Smooth muscle cell (in vitro differentiated cells): ENCODE measurements around the gene LRCH1. TPM values are rescaled to one million over a fixed set of nuclear protein-coding genes. Genes with fewer than 3 reads are reported as not detected.
"Not testable (repeated sequence)": the region's sequence is repeated elsewhere in the genome, so short reads cannot be mapped to it uniquely, and the experiment has no call there.

Experiments
- DNase-seq: peaks from one replicate; lab custom pipeline; 2025; ENCODE audit not compliant: unreplicated experiment; lab: John Stamatoyannopoulos, UW
- H2AFZ ChIP-seq: fragments of 200-600 bp; sonication (generic); 2 replicates; pipeline ENCODE4 v1.6.0; 2016; ENCODE audit warnings: antibody characterized with exemption, low read depth, mild to moderate bottlenecking
- H3F3A ChIP-seq: fragments of 200-600 bp; sonication (generic); 2 replicates; pipeline ENCODE4 v1.6.0; 2017; ENCODE audit warnings: antibody characterized with exemption, low read depth
- H3K27ac ChIP-seq: fragments of 200-600 bp; sonication (generic); 2 replicates; pipeline ENCODE4 v1.5.1; 2016; ENCODE audit warnings: low read depth, mild to moderate bottlenecking
- H3K27me3 ChIP-seq: fragments of 200-600 bp; sonication (generic); 2 replicates; pipeline ENCODE4 v1.6.1; 2016; ENCODE audit warnings: low read depth, mild to moderate bottlenecking
- H3K36me3 ChIP-seq: fragments of 200-600 bp; sonication (generic); 2 replicates; pipeline ENCODE4 v1.5.1; 2016; ENCODE audit warnings: low read depth
- H3K4me1 ChIP-seq: fragments of 200-600 bp; sonication (generic); 2 replicates; pipeline ENCODE4 v1.5.1; 2016; ENCODE audit warnings: low read depth
- H3K4me2 ChIP-seq: fragments of 200-600 bp; sonication (generic); 2 replicates; pipeline ENCODE4 v1.6.0; 2016; ENCODE audit warnings: mild to moderate bottlenecking
- H3K4me3 ChIP-seq: fragments of 200-600 bp; sonication (generic); 2 replicates; pipeline ENCODE4 v1.5.1; 2016; ENCODE audit warnings: mild to moderate bottlenecking
- H3K79me2 ChIP-seq: fragments of 200-600 bp; sonication (generic); 2 replicates; pipeline ENCODE4 v1.6.0; 2016; ENCODE audit warnings: low read depth, mild to moderate bottlenecking
- H3K9ac ChIP-seq: fragments of 200-600 bp; sonication (generic); 2 replicates; pipeline ENCODE4 v1.6.0; 2016; ENCODE audit warnings: low read depth
- H3K9me3 ChIP-seq: fragments of 200-600 bp; sonication (generic); replicated peaks from 2 replicates; pipeline ENCODE4 v1.5.1; 2016; ENCODE audit warnings: low read depth
- H4K20me1 ChIP-seq: fragments of 200-600 bp; sonication (generic); 2 replicates; pipeline ENCODE4 v1.6.0; 2016; ENCODE audit warnings: low read depth
- WGBS: methylation state at CpG from one replicate; pipeline ENCODE4 v1.1.7; 2016; ENCODE audit warnings: low lambda C conversion rate; 5-methylcytosine and 5-hydroxymethylcytosine counted together
- polyA plus RNA-seq: library from polyadenylated mRNA; unstranded; fragments of >200 nt; fragmentation: Nextera tagmentation; extraction: Ambion mirVana; gene quantifications from 2 replicates; pipeline ENCODE4 v1.2.1, GENCODE V29; 2016
- total RNA-seq: library from RNA; depleted of rRNA; stranded (reverse); fragments of >200 nt; gene quantifications from 2 replicates; pipeline ENCODE4 v1.2.3, GENCODE V29; 2014
- TF ChIP-seq, protein P1 (sequence below): fragments of 200-600 bp; sonication (generic); IDR thresholded peaks from 2 replicates; pipeline ENCODE4 v1.5.1; 2017; ENCODE audit warnings: borderline replicate concordance, mild to moderate bottlenecking, antibody characterized with exemption; ENCODE audit not compliant: insufficient read depth, poor library complexity, severe bottlenecking

Gene LRCH1
- total and polyA plus RNA-seq, 2 experiments from 2014 or later = 9.4 to 27.7 TPM

DNA sequence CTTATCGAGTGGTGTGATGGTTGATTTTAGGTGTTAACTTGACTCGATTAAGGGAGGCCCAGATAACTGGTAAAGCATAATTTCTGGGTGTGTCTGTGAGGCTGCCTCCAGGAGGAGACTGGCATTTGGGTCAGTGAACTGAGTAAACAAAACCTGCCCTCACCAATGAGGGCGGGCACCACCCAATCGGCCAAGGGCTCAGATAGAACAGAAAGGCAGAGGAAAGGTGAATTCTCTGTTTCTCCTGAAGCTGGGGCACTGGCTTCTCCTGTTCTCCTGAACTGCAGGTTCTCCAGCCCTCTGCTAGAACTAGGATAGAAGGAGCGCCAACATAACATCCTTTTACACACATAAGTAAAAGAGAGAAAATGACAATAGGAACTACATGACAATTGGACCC, 208.9 kb downstream of the LRCH1 start:
- H3K4me3 ChIP-seq = no peak overlapping the region
- DNase-seq = no peak
- TF ChIP-seq, protein P1, sequence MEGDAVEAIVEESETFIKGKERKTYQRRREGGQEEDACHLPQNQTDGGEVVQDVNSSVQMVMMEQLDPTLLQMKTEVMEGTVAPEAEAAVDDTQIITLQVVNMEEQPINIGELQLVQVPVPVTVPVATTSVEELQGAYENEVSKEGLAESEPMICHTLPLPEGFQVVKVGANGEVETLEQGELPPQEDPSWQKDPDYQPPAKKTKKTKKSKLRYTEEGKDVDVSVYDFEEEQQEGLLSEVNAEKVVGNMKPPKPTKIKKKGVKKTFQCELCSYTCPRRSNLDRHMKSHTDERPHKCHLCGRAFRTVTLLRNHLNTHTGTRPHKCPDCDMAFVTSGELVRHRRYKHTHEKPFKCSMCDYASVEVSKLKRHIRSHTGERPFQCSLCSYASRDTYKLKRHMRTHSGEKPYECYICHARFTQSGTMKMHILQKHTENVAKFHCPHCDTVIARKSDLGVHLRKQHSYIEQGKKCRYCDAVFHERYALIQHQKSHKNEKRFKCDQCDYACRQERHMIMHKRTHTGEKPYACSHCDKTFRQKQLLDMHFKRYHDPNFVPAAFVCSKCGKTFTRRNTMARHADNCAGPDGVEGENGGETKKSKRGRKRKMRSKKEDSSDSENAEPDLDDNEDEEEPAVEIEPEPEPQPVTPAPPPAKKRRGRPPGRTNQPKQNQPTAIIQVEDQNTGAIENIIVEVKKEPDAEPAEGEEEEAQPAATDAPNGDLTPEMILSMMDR = no peak
- no peak overlapping the region for H3K27ac ChIP-seq
- no peaks in the 10 kb centered on the region for H3K9me3 ChIP-seq
- H3F3A ChIP-seq = no peaks in the 10 kb centered on the region
- no peaks in the 10 kb centered on the region for H3K79me2 ChIP-seq
- no peaks in the 10 kb centered on the region for H3K36me3 ChIP-seq
- H3K4me2 ChIP-seq = no peak overlapping the region
- no peaks in the 10 kb centered on the region for H3K27me3 ChIP-seq
- H3K9ac ChIP-seq = no peak overlapping the region
- H3K4me1 ChIP-seq = no peaks in the 10 kb centered on the region
- WGBS = 98% methylated on average over 5 of the region's 5 CpGs
- H2AFZ ChIP-seq = no peak overlapping the region
- H4K20me1 ChIP-seq = no peaks in the 10 kb centered on the region

DNA sequence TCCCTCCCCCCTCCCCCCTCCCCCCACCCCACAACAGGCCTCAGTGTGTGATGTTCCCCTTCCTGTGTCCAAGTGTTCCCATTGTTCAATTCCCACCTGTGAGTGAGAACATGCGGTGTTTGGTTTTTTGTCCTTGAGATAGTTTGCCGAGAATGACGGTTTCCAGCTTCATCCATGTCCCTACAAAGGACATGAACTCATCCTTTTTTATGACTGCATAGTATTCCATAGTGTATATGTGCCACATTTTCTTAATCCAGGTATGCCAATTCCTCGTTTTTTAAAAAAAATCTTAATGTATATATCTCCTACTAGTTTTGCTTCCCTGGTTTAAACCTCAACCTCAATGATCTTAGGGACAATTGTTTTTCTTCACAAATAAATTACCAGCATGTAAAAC, 217.0 kb downstream of the LRCH1 start:
- not testable (repeated sequence) for H3K4me3 ChIP-seq, H3K9ac ChIP-seq, DNase-seq, H3K79me2 ChIP-seq, H3K27ac ChIP-seq, H2AFZ ChIP-seq, H3K4me1 ChIP-seq, H3F3A ChIP-seq, H3K9me3 ChIP-seq, H3K27me3 ChIP-seq, H4K20me1 ChIP-seq, H3K4me2 ChIP-seq
- WGBS = 98% methylated on average over 4 of the region's 4 CpGs
- H3K36me3 ChIP-seq = peaks cover 27% of the 10 kb centered on the region

DNA sequence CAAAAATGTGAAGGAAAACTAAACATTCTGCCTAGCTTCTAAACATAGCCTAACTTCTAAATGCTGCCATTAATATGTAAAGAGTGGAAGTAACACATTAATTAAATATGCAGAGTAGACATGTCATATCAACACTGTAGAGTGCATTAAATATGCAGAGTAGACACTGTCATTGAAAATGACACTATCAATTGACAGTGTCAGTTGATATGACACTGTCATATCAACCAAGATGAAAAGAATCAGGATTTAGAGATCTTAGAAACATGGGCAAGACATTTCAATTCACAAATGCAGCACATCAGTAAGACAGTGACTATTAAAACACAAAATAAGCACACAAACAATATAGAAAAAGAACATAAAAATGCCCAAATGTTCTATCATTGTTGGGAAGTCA, 218.7 kb downstream of the LRCH1 start:
- TF ChIP-seq, protein P1 = no peak
- no peak overlapping the region for H3K9ac ChIP-seq
- H3K27me3 ChIP-seq = no peaks in the 10 kb centered on the region
- H3K79me2 ChIP-seq = no peaks in the 10 kb centered on the region
- H3F3A ChIP-seq = no peaks in the 10 kb centered on the region
- no peak overlapping the region for H3K4me3 ChIP-seq
- H4K20me1 ChIP-seq = no peaks in the 10 kb centered on the region
- no peak for DNase-seq
- H3K4me2 ChIP-seq = no peak overlapping the region
- no peaks in the 10 kb centered on the region for H3K9me3 ChIP-seq
- peaks cover 27% of the 10 kb centered on the region for H3K36me3 ChIP-seq
- no peak overlapping the region for H2AFZ ChIP-seq
- no peak overlapping the region for H3K27ac ChIP-seq
- no peaks in the 10 kb centered on the region for H3K4me1 ChIP-seq

DNA sequence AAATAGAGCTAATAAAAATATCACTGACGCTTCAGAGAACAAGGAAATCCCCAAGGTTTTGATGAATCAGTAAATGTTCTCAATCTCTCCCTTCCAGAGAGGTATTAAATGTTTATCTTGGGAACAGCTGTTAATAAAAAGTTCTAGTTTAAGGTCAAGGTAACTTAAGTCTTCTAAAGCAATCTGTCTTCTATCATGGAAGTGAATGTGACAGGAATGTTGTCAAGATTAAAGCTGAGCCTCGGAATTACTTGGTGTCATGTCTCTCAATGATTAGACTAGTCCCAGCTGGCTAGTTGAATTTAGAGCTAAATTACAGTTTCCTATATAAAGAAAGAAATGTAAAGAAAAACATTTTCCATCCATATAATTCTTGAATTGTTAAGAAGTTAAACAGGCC, 220.6 kb downstream of the LRCH1 start:
- peaks cover 35% of the 10 kb centered on the region for H3K36me3 ChIP-seq
- no peaks in the 10 kb centered on the region for H3K27me3 ChIP-seq
- H3K4me2 ChIP-seq = no peak overlapping the region
- WGBS = 76% methylated on average over 2 of the region's 2 CpGs
- H4K20me1 ChIP-seq = no peaks in the 10 kb centered on the region
- H3K4me1 ChIP-seq = no peaks in the 10 kb centered on the region
- no peak overlapping the region for H3K9ac ChIP-seq
- no peak overlapping the region for H3K27ac ChIP-seq
- DNase-seq = no peak
- H2AFZ ChIP-seq = no peak overlapping the region
- no peak overlapping the region for H3K4me3 ChIP-seq
- H3F3A ChIP-seq = no peaks in the 10 kb centered on the region
- H3K9me3 ChIP-seq = no peaks in the 10 kb centered on the region
- TF ChIP-seq, protein P1 = no peak
- no peaks in the 10 kb centered on the region for H3K79me2 ChIP-seq
